Activated T-cell treated with anti-CD3 and anti-CD28 coated beads, Interleukin-2, amount 50 U/mL, for 4 hours (primary cell): ENCODE results near the gene ARR3. TPM values are rescaled to one million over a fixed set of nuclear protein-coding genes. Genes with fewer than 3 reads are reported as not detected.
"Not testable (repeated sequence)": the region's sequence is repeated elsewhere in the genome, so short reads cannot be mapped to it uniquely, and the experiment has no call there.

ENCODE experiments used
- ATAC-seq, 2 donors: fragments of 200-7000 bp; cut with Tn5 transposase; one replicate each; pipeline ENCODE4 v1.10.0; 2021
- DNase-seq: peaks from one replicate; pipeline ENCODE4 v3.0.0-alpha.2; 2020
- H3K27me3 Mint-ChIP-seq: one replicate; pipeline ENCODE4 v1.8.0; 2021; ENCODE audit warnings: low read depth, mixed read lengths
- H3K36me3 Mint-ChIP-seq: one replicate; pipeline ENCODE4 v1.8.0; 2022; ENCODE audit warnings: mixed read lengths; ENCODE audit not compliant: insufficient read depth
- H3K4me1 Mint-ChIP-seq: one replicate; pipeline ENCODE4 v1.8.0; 2021; ENCODE audit warnings: low read depth, mixed read lengths
- H3K4me3 Mint-ChIP-seq: one replicate; pipeline ENCODE4 v1.8.0; 2021; ENCODE audit warnings: mild to moderate bottlenecking, moderate library complexity, mixed read lengths
- H3K9me3 Mint-ChIP-seq: one replicate; pipeline ENCODE4 v1.8.0; 2021; ENCODE audit warnings: mixed read lengths
- total RNA-seq, 3 donors: library from RNA; stranded (reverse); gene quantifications; one replicate each; pipeline ENCODE4 v1.2.1, GENCODE V29; 2021

The ARR3 gene
- total RNA-seq, 3 donors from 2014 or later = not detected

- H3K4me1 Mint-ChIP-seq = peaks cover 5% of the 10 kb centered on the region
- DNase-seq (no peak), ATAC-seq (no peak)
- no peaks in the 10 kb centered on the region for H3K27me3 Mint-ChIP-seq
- no peak overlapping the region for H3K4me3 Mint-ChIP-seq
- H3K36me3 Mint-ChIP-seq = no peaks in the 10 kb centered on the region
- H3K9me3 Mint-ChIP-seq = no peaks in the 10 kb centered on the region
Measured at GRCh38 chrX:70301716-70302115, 33.6 kb downstream of the ARR3 start.

GRCh38 chrX:70313503-70313902 lies 45.4 kb downstream of the ARR3 start:
- Mint-ChIP-seq H3K4me1 (peaks cover 1% of the 10 kb centered on the region), H3K27me3 (no peaks in the 10 kb centered on the region), H3K4me3 (no peak overlapping the region), H3K9me3 (no peaks in the 10 kb centered on the region), H3K36me3 (no peaks in the 10 kb centered on the region)
- DNase-seq (no peak), ATAC-seq (no peak)

GRCh38 chrX:70322784-70323183 lies 54.6 kb downstream of the ARR3 start:
- no peaks in the 10 kb centered on the region for H3K27me3 Mint-ChIP-seq
- H3K9me3 Mint-ChIP-seq = no peaks in the 10 kb centered on the region
- H3K4me3 Mint-ChIP-seq = no peak overlapping the region
- ATAC-seq (no peak), DNase-seq (no peak)
- H3K4me1 Mint-ChIP-seq = no peaks in the 10 kb centered on the region
- no peaks in the 10 kb centered on the region for H3K36me3 Mint-ChIP-seq

- not testable (repeated sequence) for H3K4me3 Mint-ChIP-seq, DNase-seq, H3K4me1 Mint-ChIP-seq, H3K9me3 Mint-ChIP-seq, H3K36me3 Mint-ChIP-seq, ATAC-seq, H3K27me3 Mint-ChIP-seq
Measured at GRCh38 chrX:70323628-70324027, 55.5 kb downstream of the ARR3 start.

GRCh38 chrX:70324326-70324725 lies 56.2 kb downstream of the ARR3 start:
- no peak overlapping the region for H3K4me3 Mint-ChIP-seq
- no peak for ATAC-seq
- no peaks in the 10 kb centered on the region for H3K9me3 Mint-ChIP-seq

GRCh38 chrX:70331161-70331560 lies 63.0 kb downstream of the ARR3 start:
- no peak for DNase-seq
- Mint-ChIP-seq H3K4me3 (no peak overlapping the region), H3K27me3 (no peaks in the 10 kb centered on the region), H3K36me3 (no peaks in the 10 kb centered on the region), H3K9me3 (no peaks in the 10 kb centered on the region), H3K4me1 (no peaks in the 10 kb centered on the region)
- no peak for ATAC-seq

More at GRCh38 chrX:70324326-70324725, 56.2 kb downstream of the ARR3 start:
- Mint-ChIP-seq H3K36me3 (no peaks in the 10 kb centered on the region), H3K4me1 (no peaks in the 10 kb centered on the region), H3K27me3 (no peaks in the 10 kb centered on the region)
- DNase-seq = no peak

Other genes starting within 250 kb of the ARR3 start
- not detected for gene AWAT2, start 218.4 kb upstream of the ARR3 start, total RNA-seq
- not detected for gene OTUD6A, start 205.9 kb upstream of the ARR3 start, total RNA-seq
- 10 to 100 TPM; 26.2 to 28.5 (median 26.6) TPM for gene IGBP1, start 134.9 kb upstream of the ARR3 start, total RNA-seq
- not detected for gene DGAT2L6, start 90.9 kb upstream of the ARR3 start, total RNA-seq
- not detected for gene AWAT1, start 33.7 kb upstream of the ARR3 start, total RNA-seq
- gene P2RY4, start 8.1 kb upstream of the ARR3 start, total RNA-seq = under 1 TPM in 1 of 3 donors, not detected in 2; 0.18 TPM
- gene RAB41, start 13.8 kb downstream of the ARR3 start, total RNA-seq = not detected
- gene PDZD11, start 21.6 kb downstream of the ARR3 start, total RNA-seq = 10 to 100 TPM; 16.0 to 19.1 (median 17.1) TPM
- gene KIF4A, start 21.8 kb downstream of the ARR3 start, total RNA-seq = 1 to 10 TPM; 1.4 to 2.4 (median 2.0) TPM
- not detected for gene GDPD2, start 155.0 kb downstream of the ARR3 start, total RNA-seq
- 1 to 10 TPM; 8.0 to 9.1 (median 9.0) TPM for gene DLG3, start 176.5 kb downstream of the ARR3 start, total RNA-seq